Progenitor cell of endocrine pancreas (in vitro differentiated cells): ENCODE measurements around the gene RFX7. TPM values are rescaled to one million over a fixed set of nuclear protein-coding genes. Genes with fewer than 3 reads are reported as not detected.
"Not testable (repeated sequence)": the region's sequence is repeated elsewhere in the genome, so short reads cannot be mapped to it uniquely, and the experiment has no call there.

Experiments used
- DNase-seq: peaks from one replicate; pipeline ENCODE4 v3.0.0; 2021; ENCODE audit warnings: low spot score; ENCODE audit not compliant: unreplicated experiment
- H3K27ac Mint-ChIP-seq: 2 replicates; pipeline ENCODE4 v1.8.0; 2021; ENCODE audit warnings: mild to moderate bottlenecking, moderate library complexity, mixed read lengths
- H3K27me3 Mint-ChIP-seq: 2 replicates; pipeline ENCODE4 v1.8.0; 2021; ENCODE audit warnings: mixed read lengths
- H3K36me3 Mint-ChIP-seq: 2 replicates; pipeline ENCODE4 v1.8.0; 2022; ENCODE audit warnings: mixed read lengths; ENCODE audit not compliant: insufficient read depth
- H3K4me1 Mint-ChIP-seq: 2 replicates; pipeline ENCODE4 v1.8.0; 2021; ENCODE audit warnings: low read depth, mixed read lengths
- H3K4me3 Mint-ChIP-seq: 2 replicates; pipeline ENCODE4 v1.8.0; 2021; ENCODE audit warnings: low read depth, mild to moderate bottlenecking, moderate library complexity, mixed read lengths
- H3K9me3 Mint-ChIP-seq: 2 replicates; pipeline ENCODE4 v1.8.0; 2021; ENCODE audit warnings: low read depth, mixed read lengths
- total RNA-seq: library from RNA; stranded (reverse); gene quantifications from 2 replicates; pipeline ENCODE4 v1.2.1, GENCODE V29; 2021
- TF ChIP-seq, protein P1 (sequence below): fragments of 200-600 bp; sonication (generic); IDR thresholded peaks from one replicate; pipeline ENCODE4 v1.5.0; 2021; ENCODE audit warnings: antibody characterized with exemption, mild to moderate bottlenecking; ENCODE audit not compliant: unreplicated experiment

RFX7 gene
- total RNA-seq, 1 donor from 2014 or later: 33.6 TPM

DNA sequence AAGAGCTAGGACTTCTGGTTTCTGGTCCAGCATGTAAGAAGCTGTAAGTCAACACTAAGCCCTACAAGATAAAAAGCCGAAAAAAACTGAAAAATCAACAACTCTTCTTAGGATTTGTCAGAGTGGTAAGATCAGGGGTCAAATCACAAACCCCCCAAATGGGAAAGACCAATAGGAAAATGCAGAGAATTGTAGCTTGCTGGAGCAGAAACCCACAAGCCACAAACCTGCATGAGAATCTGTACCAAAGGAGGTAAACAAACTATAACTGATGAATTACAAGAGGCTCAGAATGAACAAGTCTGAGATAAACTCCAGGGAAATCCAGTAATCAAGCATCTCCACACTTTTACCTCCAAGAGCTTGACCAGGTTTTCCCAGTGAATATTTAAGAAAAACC, 36.0 kb downstream of the RFX7 start:
- TF ChIP-seq, protein P1, sequence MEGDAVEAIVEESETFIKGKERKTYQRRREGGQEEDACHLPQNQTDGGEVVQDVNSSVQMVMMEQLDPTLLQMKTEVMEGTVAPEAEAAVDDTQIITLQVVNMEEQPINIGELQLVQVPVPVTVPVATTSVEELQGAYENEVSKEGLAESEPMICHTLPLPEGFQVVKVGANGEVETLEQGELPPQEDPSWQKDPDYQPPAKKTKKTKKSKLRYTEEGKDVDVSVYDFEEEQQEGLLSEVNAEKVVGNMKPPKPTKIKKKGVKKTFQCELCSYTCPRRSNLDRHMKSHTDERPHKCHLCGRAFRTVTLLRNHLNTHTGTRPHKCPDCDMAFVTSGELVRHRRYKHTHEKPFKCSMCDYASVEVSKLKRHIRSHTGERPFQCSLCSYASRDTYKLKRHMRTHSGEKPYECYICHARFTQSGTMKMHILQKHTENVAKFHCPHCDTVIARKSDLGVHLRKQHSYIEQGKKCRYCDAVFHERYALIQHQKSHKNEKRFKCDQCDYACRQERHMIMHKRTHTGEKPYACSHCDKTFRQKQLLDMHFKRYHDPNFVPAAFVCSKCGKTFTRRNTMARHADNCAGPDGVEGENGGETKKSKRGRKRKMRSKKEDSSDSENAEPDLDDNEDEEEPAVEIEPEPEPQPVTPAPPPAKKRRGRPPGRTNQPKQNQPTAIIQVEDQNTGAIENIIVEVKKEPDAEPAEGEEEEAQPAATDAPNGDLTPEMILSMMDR: no peak
- Mint-ChIP-seq H3K36me3 (peaks cover 23% of the 10 kb centered on the region), H3K27ac (no peak overlapping the region), H3K4me1 (peaks cover 11% of the 10 kb centered on the region), H3K4me3 (no peak overlapping the region), H3K27me3 (no peaks in the 10 kb centered on the region), H3K9me3 (peaks cover 31% of the 10 kb centered on the region)
- DNase-seq: no peak

DNA sequence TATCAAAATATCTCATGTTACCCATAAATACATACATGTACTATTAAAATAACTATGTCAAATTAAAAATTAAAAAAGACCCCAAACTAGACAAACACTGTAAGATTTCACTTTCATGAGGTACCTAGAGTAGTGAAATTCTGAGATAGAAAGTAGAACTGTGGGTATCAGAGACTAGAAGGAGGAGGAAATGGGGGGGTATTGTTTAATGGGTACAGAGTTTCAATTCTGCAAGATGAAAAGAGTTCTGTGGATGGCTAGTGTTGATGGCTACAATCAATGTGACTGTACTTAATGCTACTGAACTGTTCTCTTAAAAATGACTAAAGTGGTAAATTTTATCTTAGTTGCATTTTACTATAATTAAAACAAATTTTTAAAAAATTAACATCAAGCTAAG, 36.6 kb downstream of the RFX7 start:
- peaks cover 19% of the 10 kb centered on the region for H3K36me3 Mint-ChIP-seq
- H3K4me1 Mint-ChIP-seq: peaks cover 11% of the 10 kb centered on the region
- peaks cover 28% of the 10 kb centered on the region for H3K9me3 Mint-ChIP-seq
- TF ChIP-seq, protein P1: no peak
- H3K27ac Mint-ChIP-seq: no peak overlapping the region
- DNase-seq: no peak
- H3K27me3 Mint-ChIP-seq: no peaks in the 10 kb centered on the region
- no peak overlapping the region for H3K4me3 Mint-ChIP-seq

DNA sequence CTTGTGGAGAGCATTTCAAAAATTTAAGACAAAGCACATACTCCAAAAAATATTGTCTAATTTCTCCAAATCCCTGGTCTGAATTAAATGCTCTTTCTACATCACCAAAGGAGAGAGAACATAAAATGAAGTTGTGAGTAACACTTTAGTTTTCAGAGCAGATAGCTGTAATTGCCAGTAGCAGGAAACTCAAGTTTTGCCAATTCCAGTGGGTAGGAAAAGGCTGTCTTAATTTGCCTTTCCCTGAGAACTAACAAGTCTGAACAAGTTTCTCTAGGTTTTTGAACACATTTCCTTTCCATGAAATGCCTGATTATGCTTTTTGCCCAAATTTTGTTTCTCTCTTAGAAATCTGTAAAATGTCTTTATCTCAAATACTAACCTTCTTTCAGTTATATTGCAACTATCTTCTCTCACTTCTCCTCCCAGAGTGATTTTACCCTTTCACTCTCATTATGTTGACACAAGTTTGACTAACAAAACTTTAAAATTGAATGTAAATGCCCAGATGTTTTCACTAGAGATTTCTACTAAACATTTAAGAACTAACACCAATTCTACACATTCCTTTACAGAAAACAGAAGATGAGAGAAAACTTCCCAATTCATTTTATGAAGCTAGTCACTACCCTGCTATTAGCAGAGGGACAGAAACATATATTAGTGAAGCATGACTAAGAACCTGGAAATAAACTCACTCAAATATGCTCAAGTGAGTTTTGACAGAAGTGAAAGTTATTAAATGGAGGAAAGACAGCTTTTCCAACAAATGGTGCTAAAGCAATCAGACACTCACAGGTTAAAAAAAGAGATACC, 38.4 kb downstream of the RFX7 start:
- TF ChIP-seq, protein P1: no peak
- peaks cover 11% of the 10 kb centered on the region for H3K4me1 Mint-ChIP-seq
- H3K4me3 Mint-ChIP-seq: no peak overlapping the region
- H3K27ac Mint-ChIP-seq: peak overlapping the region; percentile 2
- peaks cover 9% of the 10 kb centered on the region for H3K9me3 Mint-ChIP-seq
- peaks cover 4% of the 10 kb centered on the region for H3K36me3 Mint-ChIP-seq
- H3K27me3 Mint-ChIP-seq: no peaks in the 10 kb centered on the region
- DNase-seq: no peak

DNA sequence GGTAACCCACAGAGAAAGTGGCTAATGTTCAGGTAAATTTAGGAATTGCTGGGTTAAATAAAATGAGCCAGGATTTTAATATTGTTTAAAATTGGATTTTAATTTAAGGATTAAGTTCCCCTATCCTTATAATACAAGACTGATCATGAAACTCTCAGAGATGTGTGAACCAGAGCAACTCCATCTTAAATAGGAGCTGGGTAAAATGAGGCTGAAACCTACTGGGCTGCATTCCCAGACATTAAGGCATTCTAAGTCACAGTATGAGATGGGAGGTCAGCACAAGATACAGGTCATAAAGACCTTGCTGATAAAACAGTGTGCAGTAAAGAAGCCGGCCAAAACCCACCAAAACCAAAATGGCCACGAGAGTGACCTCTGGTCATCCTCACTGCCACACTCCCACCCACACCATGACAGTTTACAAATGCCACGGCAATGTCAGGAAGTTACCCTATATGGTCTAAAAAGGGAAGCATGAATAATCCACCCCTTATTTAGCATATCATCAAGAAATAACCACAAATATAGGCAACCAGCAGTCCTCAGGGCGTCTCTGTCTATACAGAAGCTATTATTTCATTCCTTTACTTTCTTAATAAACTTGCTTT, 40.3 kb downstream of the RFX7 start:
- H3K4me3 Mint-ChIP-seq, H3K27me3 Mint-ChIP-seq, H3K9me3 Mint-ChIP-seq, H3K27ac Mint-ChIP-seq, DNase-seq, H3K36me3 Mint-ChIP-seq: not testable (repeated sequence)
- peaks cover 11% of the 10 kb centered on the region for H3K4me1 Mint-ChIP-seq

DNA sequence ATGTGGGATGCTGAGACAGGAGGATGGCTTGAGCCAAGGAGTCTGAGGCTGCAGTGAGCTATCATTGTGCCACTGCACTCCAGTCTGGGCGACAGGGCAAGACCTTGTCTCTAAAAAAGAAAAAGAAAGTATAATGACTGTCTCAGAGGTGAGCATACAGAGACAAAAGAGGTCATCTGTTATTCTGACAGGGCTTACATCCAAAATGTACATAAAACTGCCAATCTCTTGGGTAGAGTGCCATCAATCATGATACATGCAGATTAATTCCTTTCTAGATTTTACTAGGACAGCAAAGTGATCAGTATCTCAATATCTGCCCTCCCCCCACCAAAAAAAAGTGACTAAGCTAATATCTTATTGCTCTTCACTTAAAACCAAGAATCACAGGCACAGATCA, 41.0 kb downstream of the RFX7 start:
- Mint-ChIP-seq H3K27ac (no peak overlapping the region), H3K27me3 (no peaks in the 10 kb centered on the region), H3K4me1 (peaks cover 9% of the 10 kb centered on the region), H3K36me3 (peaks cover 3% of the 10 kb centered on the region), H3K9me3 (peaks cover 6% of the 10 kb centered on the region), H3K4me3 (no peak overlapping the region)
- TF ChIP-seq, protein P1: no peak
- DNase-seq: no peak
